H1 (cell line): Measurements from ENCODE around the gene STX5. TPM values are rescaled to one million over a fixed set of nuclear protein-coding genes. Genes with fewer than 3 reads are reported as not detected.

Experiments
- ATF2 ChIP-seq: IDR thresholded peaks from 2 replicates; pipeline ENCODE4 v1.6.1; 2012; ENCODE audit warnings: low read length, inconsistent platforms
- CHD7 ChIP-seq: fragments of 300-600 bp; sonication (generic); IDR thresholded peaks from 2 replicates; pipeline ENCODE4 v1.7.1; 2012; ENCODE audit warnings: low read length, moderate library complexity, mild to moderate bottlenecking, inconsistent platforms; ENCODE audit not compliant: insufficient replicate concordance
- KDM1A ChIP-seq: fragments of 200-600, 300-600 bp; sonication (generic); IDR thresholded peaks from 2 replicates; pipeline ENCODE4 v1.7.1; 2016; ENCODE audit warnings: mild to moderate bottlenecking, low read length, borderline replicate concordance
- POLR2AphosphoS5 ChIP-seq: IDR thresholded peaks from 2 replicates; pipeline ENCODE4 v1.6.1; 2011; ENCODE audit warnings: low read depth, low read length
- RBBP5 ChIP-seq: IDR thresholded peaks from 2 replicates; pipeline ENCODE4 v1.7.1; 2012; ENCODE audit warnings: low read depth, mild to moderate bottlenecking, inconsistent platforms, low read length, moderate library complexity, borderline replicate concordance
- RFX5 ChIP-seq: IDR thresholded peaks from 2 replicates; pipeline ENCODE4 v1.6.1; 2011; ENCODE audit warnings: low read depth, low read length, improper control_type of control experiment, borderline replicate concordance
- SAP30 ChIP-seq: fragments of 300-600 bp; sonication (generic); IDR thresholded peaks from 2 replicates; pipeline ENCODE4 v1.7.1; 2012; ENCODE audit warnings: low read length, moderate library complexity, mild to moderate bottlenecking, inconsistent platforms; ENCODE audit not compliant: insufficient read depth, insufficient replicate concordance
- SP4 ChIP-seq: IDR thresholded peaks from 2 replicates; pipeline ENCODE4 v1.6.1; 2012; ENCODE audit warnings: low read length, inconsistent platforms
- SUZ12 ChIP-seq: fragments of 200-600 bp; sonication (generic); IDR thresholded peaks from 2 replicates; pipeline ENCODE4 v1.6.1; 2012; ENCODE audit warnings: mild to moderate bottlenecking, inconsistent platforms, low read length, moderate library complexity, mixed read lengths
- TAF7 ChIP-seq: optimal IDR thresholded peaks from 2 replicates; pipeline ENCODE3; 2011; ENCODE audit warnings: low read depth, mild to moderate bottlenecking, inconsistent platforms, low read length, moderate library complexity, borderline replicate concordance
- polyA plus RNA-seq, 7 experiments: library from polyadenylated mRNA; depleted of rRNA in 3 of 7; stranded (reverse) in 5 of 7; unstranded in 2 of 7; fragments of >200 nt in 5 of 7; fragments of 200-250 nt in 2 of 7; gene quantifications; 1 replicate in 5 of 7; 2 replicates in 1 of 7; 4 replicates in 1 of 7; pipeline versions ENCODE4 v1.2.1 to v1.2.3, GENCODE V29; 2011 to 2013; ENCODE audit warnings: missing spikeins in 2 of 7, mixed read lengths in 2 of 7
- total RNA-seq: library from RNA; stranded (reverse); fragmentation: NEBNext Ultra II Directional; extraction: Animal tissue kit (Norgen Biotek cat#: 25700); gene quantifications from 2 replicates; pipeline ENCODE4 v1.2.1, GENCODE V29; 2021

Gene STX5
- total and polyA plus RNA-seq, 2 of the 8 experiments (the other 6 are each of a cell fraction or from before 2014, with no cell fraction given), result 24.2 to 28.5 TPM

- TF ChIP-seq RFX5 (peak; percentile 5; the same call in 1 of the 2 replicates), ATF2 (no peak), KDM1A (no peak), SUZ12 (no peak), TAF7 (no peak), SAP30 (peak; percentile 69), SP4 (0 out of 2 replicates have a peak, but pooled peaks have one; percentile 21), RBBP5 (no peak), POLR2AphosphoS5 (no peak), CHD7 (no peak)
Observed at GRCh38 chr11:62770778-62771143, 61.1 kb downstream of the STX5 start (continued).
